Peyer's patch (tissue), 4 donors: ENCODE results near the gene ANKRD53.

Experiments used
- POLR2A ChIP-seq, 2 donors: fragments of 450-650 bp; IDR thresholded peaks; one replicate each; pipeline ENCODE4 v1.5.1; 2017; ENCODE audit warnings: antibody characterized with exemption in 2 of 2, mild to moderate bottlenecking in 2 of 2, moderate library complexity in 2 of 2
- TF ChIP-seq, protein P1 (sequence below), 6 experiments: fragments of 450-650 bp in 4 of 6; fragments of 200-600 bp in 2 of 6; sonication (generic) in 1 of 6; IDR thresholded peaks; one replicate each; pipeline ENCODE4 v1.5.1; 2017 to 2019; ENCODE audit warnings: antibody characterized with exemption in 6 of 6, mild to moderate bottlenecking in 3 of 6, moderate library complexity in 1 of 6

DNA sequence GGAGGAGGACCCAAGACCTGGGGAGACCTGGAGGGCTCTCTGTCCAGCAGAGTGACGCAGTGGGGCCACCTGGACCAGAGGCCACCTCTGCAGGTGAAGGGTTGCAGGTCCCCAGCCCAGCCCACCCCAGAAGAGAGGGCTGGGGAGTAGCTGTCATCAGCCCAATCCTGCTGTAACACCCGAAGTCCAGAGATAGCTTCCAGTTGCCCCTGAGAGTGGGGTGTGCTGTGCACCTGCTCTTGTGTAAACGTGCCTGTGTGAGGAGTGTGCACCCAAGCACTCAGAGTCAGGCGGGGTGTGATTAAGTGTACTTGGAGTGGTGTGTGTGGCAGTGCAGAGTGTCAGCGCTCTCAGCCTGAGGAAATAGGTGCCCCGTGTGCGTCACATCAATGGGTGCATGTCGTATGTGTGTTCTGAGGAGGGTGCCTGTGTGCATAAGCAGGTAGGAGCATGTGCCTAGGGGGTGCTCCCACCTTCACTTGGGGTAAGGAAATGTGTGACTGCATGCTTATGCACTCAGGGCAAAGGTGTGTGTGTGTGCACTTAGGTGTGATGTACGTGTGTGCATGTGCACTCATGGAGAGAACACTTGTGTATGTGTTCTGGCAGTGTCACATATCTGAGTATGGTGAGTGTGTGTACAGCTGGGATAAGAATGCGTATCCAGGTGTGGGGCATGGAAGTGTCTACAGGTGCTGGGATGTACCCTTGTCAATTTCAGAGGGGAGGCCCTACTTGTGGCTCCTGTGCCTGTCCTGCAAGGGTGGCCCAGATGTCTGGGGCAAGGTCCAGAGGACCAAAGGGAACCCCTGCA, 42.1 kb upstream of the ANKRD53 start:
- no peak for TF ChIP-seq POLR2A (IDR thresholded peaks at IDR 0.05)
- TF ChIP-seq, protein P1, sequence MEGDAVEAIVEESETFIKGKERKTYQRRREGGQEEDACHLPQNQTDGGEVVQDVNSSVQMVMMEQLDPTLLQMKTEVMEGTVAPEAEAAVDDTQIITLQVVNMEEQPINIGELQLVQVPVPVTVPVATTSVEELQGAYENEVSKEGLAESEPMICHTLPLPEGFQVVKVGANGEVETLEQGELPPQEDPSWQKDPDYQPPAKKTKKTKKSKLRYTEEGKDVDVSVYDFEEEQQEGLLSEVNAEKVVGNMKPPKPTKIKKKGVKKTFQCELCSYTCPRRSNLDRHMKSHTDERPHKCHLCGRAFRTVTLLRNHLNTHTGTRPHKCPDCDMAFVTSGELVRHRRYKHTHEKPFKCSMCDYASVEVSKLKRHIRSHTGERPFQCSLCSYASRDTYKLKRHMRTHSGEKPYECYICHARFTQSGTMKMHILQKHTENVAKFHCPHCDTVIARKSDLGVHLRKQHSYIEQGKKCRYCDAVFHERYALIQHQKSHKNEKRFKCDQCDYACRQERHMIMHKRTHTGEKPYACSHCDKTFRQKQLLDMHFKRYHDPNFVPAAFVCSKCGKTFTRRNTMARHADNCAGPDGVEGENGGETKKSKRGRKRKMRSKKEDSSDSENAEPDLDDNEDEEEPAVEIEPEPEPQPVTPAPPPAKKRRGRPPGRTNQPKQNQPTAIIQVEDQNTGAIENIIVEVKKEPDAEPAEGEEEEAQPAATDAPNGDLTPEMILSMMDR (IDR thresholded peaks at IDR 0.05): no peak
